Suppressor macrophage (primary cell): ENCODE data around the gene NEU2.

Experiments used
- DNase-seq, 4 experiments: peaks; one replicate each; pipeline ENCODE4 v3.0.0-alpha.2; 2020 to 2022

NEU2 gene

GRCh38 chr2:233079473-233079877 is 47.0 kb downstream of the NEU2 start:
- no peak for DNase-seq

DNA sequence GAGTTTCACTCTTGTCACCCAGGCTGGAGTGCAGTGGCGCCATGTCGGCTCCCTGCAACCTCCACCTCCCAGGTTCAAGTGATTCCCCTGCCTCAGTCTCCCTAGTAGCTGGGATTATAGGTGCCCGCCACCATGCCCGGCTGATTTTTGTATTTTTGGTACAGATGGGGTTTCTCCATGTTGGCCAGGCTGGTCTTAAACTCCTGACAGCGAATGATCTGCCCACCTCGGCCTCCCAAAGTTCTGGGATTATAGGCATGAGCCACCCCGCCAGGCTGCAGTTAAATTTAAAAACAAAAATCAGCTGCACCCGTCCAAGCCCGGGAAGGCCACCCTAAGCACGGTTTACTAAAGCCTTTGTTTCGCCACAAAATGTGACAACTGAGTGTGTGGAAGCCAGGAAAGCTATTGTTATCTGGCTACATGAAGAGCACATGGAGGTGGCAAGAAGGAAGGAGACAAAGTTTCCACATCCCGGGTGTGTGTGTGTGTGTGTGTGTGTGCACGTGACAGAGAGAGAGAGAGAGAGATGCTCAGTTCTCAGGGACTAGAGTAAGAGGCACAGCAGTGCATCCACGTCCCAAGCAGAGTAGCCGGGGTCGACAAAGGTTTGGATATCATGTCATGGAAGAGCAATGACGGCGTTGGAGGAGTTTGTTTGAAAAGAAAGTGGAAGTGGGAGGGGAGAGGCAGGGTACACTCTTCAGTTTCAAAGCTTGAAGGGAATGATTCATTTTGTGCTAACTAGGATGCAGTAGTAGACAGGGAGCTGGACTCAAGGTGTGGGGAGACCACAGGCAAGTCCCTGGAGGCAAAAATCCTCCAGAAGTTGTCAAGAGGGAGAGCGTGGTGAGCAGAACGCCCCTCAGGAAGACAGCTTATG is 47.7 kb downstream of the NEU2 start:
- DNase-seq: peak; percentile 44 to 62 (median 53)

GRCh38 chr2:233080836-233081229 is 48.4 kb downstream of the NEU2 start:
- DNase-seq: no peak

GRCh38 chr2:233081232-233081730 is 48.8 kb downstream of the NEU2 start:
- peak; percentile 66 to 80 (median 76) for DNase-seq

GRCh38 chr2:233081731-233082221 is 49.3 kb downstream of the NEU2 start:
- no peak for DNase-seq

GRCh38 chr2:233082222-233082930 is 49.9 kb downstream of the NEU2 start:
- peak in 2 of 4 experiments; percentile 35 to 45 for DNase-seq

GRCh38 chr2:233082931-233083755 is 50.7 kb downstream of the NEU2 start:
- peak; percentile 41 to 76 (median 69) for DNase-seq

- DNase-seq: no peak
Measured at GRCh38 chr2:233083782-233084181, 51.3 kb downstream of the NEU2 start.

- DNase-seq: peak; percentile 78 to 90 (median 86)
Measured at GRCh38 chr2:233084488-233084887, 52.0 kb downstream of the NEU2 start.
